RPMI8226 (cell line): ENCODE data around the gene FSTL3.
"Not testable (repeated sequence)": the region's sequence is repeated elsewhere in the genome, so short reads cannot be mapped to it uniquely, and the experiment has no call there.

Experiments used
- DNase-seq: peaks from one replicate; pipeline ENCODE4 v3.0.0-alpha.2; 2015

The FSTL3 gene

DNA sequence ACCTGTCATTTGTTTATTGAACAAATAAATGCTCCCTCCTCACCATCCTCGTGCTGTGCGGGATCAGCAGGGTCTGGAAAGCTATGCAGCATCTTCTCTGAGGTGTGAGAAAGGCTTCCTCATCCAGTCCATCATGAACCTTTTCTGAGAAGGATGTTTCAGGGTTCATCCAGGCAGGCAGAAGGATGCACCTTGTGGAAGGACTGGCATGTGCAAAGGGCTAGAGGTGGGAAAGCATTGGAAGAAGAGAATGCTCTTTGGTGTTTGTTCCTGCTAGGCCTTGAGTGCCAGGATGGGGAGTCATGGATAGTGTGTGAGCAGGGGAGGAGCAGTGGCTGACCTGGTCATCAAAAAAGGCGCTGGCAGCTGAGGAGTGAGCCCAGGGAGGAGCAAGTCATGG, 39.2 kb downstream of the FSTL3 start:
- DNase-seq = no peak

DNA sequence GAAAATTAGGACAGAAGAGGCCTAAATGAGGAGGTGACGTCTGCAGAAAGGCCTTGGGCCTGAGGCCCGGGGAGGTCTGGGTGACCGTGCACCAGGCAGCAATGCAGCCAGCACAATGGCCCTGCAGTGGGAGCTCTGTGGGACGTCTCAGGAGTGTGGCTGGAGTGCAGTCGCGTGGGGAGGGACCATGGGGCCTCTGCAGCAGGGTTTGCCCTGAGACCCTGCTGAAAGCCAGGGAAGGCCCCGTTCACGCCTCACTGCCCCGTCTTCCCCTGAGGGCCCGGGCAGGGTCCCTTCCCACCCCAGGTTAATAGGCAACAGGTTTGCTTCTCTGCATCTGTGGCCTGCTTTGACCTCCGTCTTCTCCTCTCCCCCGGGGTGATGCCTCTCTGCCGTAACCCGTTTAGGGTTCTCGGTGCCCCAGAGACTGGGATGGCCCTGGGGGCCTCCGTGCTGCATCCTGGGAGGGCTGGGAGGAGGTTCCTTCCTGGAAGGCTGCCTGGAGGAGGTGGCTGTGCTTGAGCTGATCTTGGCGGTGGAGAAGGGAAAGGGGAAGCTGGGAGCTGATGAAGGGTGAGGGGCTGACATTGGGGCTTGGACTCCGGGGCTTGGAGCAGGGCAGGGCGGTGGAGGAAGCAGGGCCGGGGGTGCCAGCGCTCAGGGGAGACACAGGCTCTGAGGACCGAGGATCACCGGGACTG, 42.2 kb downstream of the FSTL3 start:
- no peak for DNase-seq

GRCh38 chr19:718991-719512, 42.9 kb downstream of the FSTL3 start:
- no peak for DNase-seq

DNA sequence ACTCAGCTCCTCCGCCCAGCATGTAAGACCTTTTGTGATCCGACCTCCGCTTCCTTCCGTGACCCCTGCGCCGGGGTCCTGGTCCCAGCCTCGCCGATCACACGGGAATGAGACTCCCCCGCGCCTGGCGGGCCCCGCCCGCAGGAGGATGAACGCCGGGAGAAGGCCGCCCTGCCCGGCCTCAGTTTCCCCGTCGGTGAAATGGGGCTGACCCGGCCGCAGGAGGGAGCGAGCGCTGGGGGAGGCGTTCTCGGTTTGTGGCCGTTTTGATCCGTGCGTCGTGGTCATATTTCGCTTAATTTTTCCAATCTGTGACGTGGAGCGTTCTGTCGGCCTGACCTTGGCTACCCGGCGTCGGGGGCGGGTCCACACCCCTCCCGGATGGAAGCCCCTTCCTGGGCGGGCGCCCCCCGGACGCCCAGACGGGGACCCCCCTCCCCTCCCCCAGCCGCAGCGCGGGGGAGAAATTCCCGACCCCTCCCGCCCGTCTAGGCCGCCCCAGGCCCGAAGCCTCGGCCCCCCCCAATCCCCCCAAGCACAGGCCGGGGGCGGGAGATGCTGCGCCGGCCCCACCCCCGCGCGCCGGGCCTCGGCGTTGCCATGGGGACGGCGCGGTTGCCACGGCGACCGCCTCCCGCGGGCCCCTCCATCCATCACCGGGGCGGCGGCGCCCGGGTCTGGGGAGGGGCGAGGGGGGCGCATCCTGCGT, 43.6 kb downstream of the FSTL3 start:
- DNase-seq = no peak

- DNase-seq = no peak
Observed at GRCh38 chr19:720345-721160, 44.4 kb downstream of the FSTL3 start.

GRCh38 chr19:722553-723101, 46.4 kb downstream of the FSTL3 start:
- no peak for DNase-seq

DNA sequence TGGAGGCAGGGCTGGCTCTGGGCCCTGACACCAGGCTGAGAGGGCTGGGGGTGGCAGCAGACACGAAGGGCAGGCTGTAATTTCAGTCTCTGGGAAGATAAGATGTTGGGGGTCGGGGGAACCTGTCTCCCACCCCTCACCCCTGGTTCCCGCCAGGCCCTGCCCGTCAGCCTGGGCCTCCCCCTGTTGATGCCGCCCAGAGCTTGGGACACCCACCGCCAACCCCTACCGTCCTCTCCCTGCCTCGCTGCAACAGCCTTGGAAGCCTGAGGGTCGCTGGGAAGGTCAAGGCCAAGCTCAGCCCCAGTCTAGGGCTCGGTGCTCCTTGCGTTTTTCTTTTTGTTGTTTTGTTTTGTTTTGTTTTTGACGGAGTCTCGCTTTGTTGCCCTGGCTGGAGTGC, 47.1 kb downstream of the FSTL3 start:
- no peak for DNase-seq

DNA sequence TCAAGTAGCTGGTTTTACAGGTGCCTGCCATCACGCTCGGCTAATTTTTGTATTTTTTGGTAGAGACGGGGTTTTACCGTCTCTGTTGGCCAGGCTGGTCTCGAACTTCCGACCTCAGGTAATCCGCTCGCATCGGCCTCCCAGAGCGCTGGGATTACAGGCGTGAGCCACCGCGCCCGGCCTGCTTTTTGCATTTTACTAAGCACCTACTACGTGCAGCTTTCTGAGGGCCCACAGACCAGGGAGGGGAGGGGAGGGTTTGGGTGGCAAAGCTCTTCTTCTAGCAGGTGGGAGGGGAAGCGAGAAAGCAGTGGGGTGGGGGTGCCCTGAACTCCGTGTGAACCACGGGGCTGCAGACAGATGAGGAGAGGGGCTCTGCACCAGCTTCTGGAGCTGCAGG, 47.5 kb downstream of the FSTL3 start:
- DNase-seq = no peak

DNA sequence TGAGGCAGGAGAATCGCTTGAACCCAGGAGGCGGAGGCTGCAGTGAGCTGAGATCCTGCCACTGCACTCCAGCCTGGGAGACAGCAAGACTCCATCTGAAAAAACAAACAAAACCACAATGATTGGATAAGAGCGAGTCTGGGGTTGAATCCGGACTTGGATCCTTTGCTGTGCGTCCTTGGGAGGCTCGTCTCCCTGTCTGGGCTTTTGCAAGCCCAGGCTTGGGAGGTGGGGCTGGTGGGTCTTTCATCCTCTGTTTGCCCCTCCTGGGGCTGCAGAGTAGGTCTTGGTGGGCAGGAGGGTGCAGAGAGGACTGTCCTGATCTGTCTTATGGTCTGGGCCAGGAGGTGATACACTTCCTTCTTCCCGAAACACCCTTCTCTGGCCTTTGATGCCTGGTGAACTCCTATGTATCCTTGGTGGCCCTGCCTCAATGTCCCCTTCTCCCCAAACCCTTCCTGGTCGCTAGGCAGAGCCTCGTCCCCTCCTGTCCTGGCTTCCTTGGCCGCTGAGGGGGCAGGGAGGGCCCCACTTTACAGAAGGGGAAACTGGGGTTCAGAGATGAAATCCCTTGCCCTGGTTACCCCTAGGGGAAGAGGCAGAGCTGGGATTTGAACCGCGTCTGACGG, 49.4 kb downstream of the FSTL3 start:
- DNase-seq = no peak

DNA sequence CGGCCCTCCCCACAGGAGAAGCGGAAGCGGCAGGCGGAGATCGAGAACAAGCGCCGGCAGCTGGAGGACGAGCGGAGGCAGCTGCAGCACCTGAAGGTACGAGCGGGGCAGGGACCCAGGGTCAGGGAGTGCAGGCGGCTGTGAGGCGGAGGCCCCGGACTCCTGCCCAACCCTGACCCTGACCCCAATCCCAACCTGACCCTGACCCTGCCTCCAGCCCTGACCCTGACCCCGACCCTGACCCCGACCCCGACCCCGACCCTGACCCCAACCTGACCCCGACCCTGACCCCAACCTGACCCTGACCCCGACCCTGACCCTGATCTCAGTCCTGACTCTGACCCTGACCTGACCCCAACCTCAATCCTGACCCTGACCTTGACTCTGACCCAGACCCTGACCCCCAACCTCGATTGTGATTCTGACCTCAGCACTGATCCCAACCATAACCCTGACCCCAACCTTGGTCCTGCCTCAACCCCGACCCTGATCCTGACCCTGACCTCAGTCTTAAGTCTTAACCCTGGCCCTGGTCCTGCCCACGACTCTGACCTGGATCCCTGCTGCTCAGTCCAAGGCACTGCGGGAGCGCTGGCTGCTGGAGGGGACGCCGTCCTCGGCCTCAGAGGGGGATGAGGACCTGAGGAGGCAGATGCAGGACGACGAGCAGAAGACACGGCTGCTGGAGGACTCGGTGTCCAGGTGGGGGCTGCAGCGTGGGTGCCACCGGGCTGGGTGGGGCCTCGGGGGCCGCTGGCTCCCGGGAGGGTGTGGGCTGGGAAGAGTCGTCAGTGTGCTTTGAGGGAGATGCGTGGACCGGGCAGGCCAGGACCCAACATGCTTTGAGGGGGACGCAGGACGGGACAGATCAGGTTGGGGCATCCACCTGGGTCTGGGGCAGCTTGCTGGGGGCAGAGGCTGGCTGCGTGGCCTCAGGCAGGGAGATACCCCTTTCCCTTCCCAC, 51.1 kb downstream of the FSTL3 start:
- DNase-seq = no peak

DNA sequence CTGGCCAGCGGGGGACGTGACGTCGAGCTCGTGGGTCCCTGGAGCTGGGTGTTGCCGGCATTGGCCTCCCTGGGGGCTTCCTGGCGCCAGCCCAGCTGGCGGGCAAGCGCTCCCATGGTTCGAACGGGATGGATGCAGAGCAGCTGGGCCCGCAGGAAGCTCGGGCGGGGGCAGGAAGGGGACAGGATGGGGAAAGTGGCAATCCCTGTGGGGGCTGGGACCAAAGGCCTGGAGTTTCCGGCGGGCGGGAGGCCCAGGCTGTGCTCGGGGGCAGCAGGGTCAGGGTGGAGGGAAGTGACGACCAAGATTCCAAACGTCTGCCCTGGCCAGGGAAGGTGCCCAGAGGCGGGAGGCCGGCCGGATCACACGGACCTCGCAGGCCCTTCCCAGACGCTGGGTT, 51.8 kb downstream of the FSTL3 start:
- DNase-seq = no peak

- DNase-seq = not testable (repeated sequence)
Observed at GRCh38 chr19:729564-729963, 53.4 kb downstream of the FSTL3 start.

- no peak for DNase-seq
Observed at GRCh38 chr19:729965-730668, 53.9 kb downstream of the FSTL3 start.

- DNase-seq = no peak
Observed at GRCh38 chr19:731000-731399, 54.8 kb downstream of the FSTL3 start.

DNA sequence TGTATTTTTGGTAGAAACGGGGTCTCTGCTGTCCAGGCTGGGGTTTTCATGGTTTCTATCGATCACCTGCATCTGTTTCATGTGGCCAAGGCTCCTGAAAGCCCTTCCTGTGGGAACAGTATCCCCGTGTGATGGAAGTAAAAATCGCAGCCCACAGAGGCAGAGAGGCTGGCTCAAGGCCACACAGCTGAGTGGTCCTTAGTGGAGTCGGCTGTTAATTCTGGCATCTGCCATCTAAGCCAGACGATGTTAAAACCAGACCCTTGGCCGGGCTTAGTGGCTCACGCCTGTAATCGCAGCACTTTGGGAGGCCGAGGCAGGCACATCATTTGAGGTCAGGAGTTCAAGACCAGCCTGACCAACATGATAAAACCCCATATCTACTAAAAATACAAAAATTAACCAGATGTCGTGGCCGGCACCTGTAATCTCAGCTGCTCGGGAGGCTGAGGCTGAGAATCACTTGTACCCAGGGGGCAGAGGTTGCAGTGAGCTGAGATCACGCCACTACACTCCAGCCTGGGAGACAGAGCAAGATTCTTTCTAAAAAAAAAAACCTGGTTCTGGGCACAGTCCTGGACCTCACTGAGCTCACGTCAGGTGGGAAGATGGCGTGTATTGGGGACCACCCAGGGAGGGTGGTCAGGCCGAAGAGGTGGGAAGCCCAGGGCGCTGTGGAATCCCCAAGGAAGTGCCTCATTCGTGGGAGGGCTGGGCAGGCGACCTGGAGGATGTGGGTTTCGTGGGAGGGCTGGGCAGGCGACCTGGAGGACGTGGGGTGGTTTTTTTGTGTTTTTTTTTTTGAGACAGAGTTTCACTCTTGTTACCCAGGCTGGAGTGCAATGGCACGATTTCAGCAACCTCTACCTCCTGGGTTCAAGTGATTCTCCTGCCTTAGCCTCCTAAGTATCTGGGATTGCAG, 56.2 kb downstream of the FSTL3 start:
- DNase-seq = no peak
